Ureter (tissue), 1 donor: ENCODE measurements around the gene SCYL1. TPM values are rescaled to one million over a fixed set of nuclear protein-coding genes. Genes with fewer than 3 reads are reported as not detected.

ENCODE experiments used
- DNase-seq: peaks from one replicate; pipeline ENCODE4 v3.0.0-alpha.2; 2020; ENCODE audit warnings: low spot score
- total RNA-seq: library from RNA; stranded (reverse); gene quantifications from one replicate; pipeline ENCODE4 v1.2.4, GENCODE V29; 2023
- donor health status: DM: yes; HTN: yes; CAD: no.

Gene SCYL1
- total RNA-seq, 1 donor from 2014 or later, result 62.9 TPM

- DNase-seq, result no peak
Observed at GRCh38 chr11:65581928-65582327, 57.0 kb downstream of the SCYL1 start.

GRCh38 chr11:65583589-65583988, 58.7 kb downstream of the SCYL1 start:
- DNase-seq, result no peak

- no peak for DNase-seq
Observed at GRCh38 chr11:65584106-65584505, 59.2 kb downstream of the SCYL1 start.

- no peak for DNase-seq
Observed at GRCh38 chr11:65584723-65585171, 59.9 kb downstream of the SCYL1 start.

- no peak for DNase-seq
Observed at GRCh38 chr11:65585396-65586246, 60.7 kb downstream of the SCYL1 start.

GRCh38 chr11:65586247-65586630, 61.4 kb downstream of the SCYL1 start:
- no peak for DNase-seq

- DNase-seq, result no peak
Observed at GRCh38 chr11:65586676-65587075, 61.8 kb downstream of the SCYL1 start.

Other genes with a start within 250 kb of the SCYL1 start
- gene CDC42EP2, start 210.2 kb upstream of the SCYL1 start, total RNA-seq, result 21.0 TPM
- gene DPF2, start 191.2 kb upstream of the SCYL1 start, total RNA-seq, result 61.5 TPM
- gene TIGD3, start 170.3 kb upstream of the SCYL1 start, total RNA-seq, result not detected
- 9.4 TPM for gene SLC25A45, start 142.4 kb upstream of the SCYL1 start, total RNA-seq
- gene FRMD8, start 138.4 kb upstream of the SCYL1 start, total RNA-seq, result 31.2 TPM
- 1,155 TPM for gene NEAT1, start 102.3 kb upstream of the SCYL1 start, total RNA-seq
- 19,443 TPM for gene MALAT1, start 26.0 kb upstream of the SCYL1 start, total RNA-seq
- gene LTBP3, start 33.3 kb downstream of the SCYL1 start, total RNA-seq, result 120 TPM
- gene ZNRD2, start 45.4 kb downstream of the SCYL1 start, total RNA-seq, result 50.3 TPM
- 21.9 TPM for gene FAM89B, start 47.5 kb downstream of the SCYL1 start, total RNA-seq
- 122 TPM for gene EHBP1L1, start 51.0 kb downstream of the SCYL1 start, total RNA-seq
- 0.83 TPM for gene KCNK7, start 70.7 kb downstream of the SCYL1 start, total RNA-seq
- gene MAP3K11, start 89.1 kb downstream of the SCYL1 start, total RNA-seq, result 57.3 TPM
- gene PCNX3, start 90.7 kb downstream of the SCYL1 start, total RNA-seq, result 57.6 TPM
- 40.3 TPM for gene SIPA1, start 113.0 kb downstream of the SCYL1 start, total RNA-seq
- 97.9 TPM for gene RELA, start 137.8 kb downstream of the SCYL1 start, total RNA-seq
- gene KAT5, start 187.2 kb downstream of the SCYL1 start, total RNA-seq, result 74.8 TPM
- 29.8 TPM for gene RNASEH2C, start 195.7 kb downstream of the SCYL1 start, total RNA-seq